Measurements from ENCODE around the gene GAA.

DNA sequence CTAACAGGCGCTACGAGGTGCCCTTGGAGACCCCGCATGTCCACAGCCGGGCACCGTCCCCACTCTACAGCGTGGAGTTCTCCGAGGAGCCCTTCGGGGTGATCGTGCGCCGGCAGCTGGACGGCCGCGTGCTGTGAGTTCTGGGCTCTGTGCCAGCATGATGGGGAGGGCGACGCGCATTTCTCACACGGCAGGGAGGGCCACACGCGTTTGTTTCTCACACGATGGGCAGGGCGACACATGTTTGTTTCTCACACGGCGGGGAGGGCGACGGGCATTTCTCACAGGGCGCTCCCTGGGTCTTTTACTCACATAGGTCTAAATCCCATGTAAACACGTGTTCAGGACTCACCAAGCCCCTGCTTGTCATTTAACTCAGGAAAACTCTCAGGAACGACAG lies 4.4 kb downstream of the GAA start:
- TF ChIP-seq, protein P1, sequence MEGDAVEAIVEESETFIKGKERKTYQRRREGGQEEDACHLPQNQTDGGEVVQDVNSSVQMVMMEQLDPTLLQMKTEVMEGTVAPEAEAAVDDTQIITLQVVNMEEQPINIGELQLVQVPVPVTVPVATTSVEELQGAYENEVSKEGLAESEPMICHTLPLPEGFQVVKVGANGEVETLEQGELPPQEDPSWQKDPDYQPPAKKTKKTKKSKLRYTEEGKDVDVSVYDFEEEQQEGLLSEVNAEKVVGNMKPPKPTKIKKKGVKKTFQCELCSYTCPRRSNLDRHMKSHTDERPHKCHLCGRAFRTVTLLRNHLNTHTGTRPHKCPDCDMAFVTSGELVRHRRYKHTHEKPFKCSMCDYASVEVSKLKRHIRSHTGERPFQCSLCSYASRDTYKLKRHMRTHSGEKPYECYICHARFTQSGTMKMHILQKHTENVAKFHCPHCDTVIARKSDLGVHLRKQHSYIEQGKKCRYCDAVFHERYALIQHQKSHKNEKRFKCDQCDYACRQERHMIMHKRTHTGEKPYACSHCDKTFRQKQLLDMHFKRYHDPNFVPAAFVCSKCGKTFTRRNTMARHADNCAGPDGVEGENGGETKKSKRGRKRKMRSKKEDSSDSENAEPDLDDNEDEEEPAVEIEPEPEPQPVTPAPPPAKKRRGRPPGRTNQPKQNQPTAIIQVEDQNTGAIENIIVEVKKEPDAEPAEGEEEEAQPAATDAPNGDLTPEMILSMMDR (conservative IDR thresholded peaks at IDR 0.05; ENCODE audit: low read length), result no peak
- no peak for TF ChIP-seq EZH2phosphoT487 (IDR thresholded peaks at IDR 0.05; ENCODE audit: borderline replicate concordance)

Measured in Loucy (cell line).